ENCODE data around the gene RYR1. TPM values are rescaled to one million over a fixed set of nuclear protein-coding genes. Genes with fewer than 3 reads are reported as not detected.
"Not testable (repeated sequence)": the region's sequence is repeated elsewhere in the genome, so short reads cannot be mapped to it uniquely, and the experiment has no call there.

RYR1 gene
- total and polyA plus RNA-seq, 8 donors, result 1.5 to 5.8 (median 3.6) TPM

- no peak overlapping the region for H3K4me3 ChIP-seq
- H3K4me1 ChIP-seq, result no peaks in the 10 kb centered on the region
- TF ChIP-seq CTCF (IDR thresholded peaks at IDR 0.05), result no peak
- H3K27me3 ChIP-seq, result peaks cover 0 to 8% of the 10 kb centered on the region in 2 donors
- no peak overlapping the region for H3K27ac ChIP-seq
- DNase-seq (peak in 1 of 4 donors; percentile 4), ATAC-seq (no peak)
- no peaks in the 10 kb centered on the region for H3K9me3 ChIP-seq
- no peaks in the 10 kb centered on the region for H3K36me3 ChIP-seq
- intact Hi-C loops (cut with DNase I), result no loop called here
Observed at GRCh38 chr19:38556521-38557174, 123.2 kb downstream of the RYR1 start.

DNA sequence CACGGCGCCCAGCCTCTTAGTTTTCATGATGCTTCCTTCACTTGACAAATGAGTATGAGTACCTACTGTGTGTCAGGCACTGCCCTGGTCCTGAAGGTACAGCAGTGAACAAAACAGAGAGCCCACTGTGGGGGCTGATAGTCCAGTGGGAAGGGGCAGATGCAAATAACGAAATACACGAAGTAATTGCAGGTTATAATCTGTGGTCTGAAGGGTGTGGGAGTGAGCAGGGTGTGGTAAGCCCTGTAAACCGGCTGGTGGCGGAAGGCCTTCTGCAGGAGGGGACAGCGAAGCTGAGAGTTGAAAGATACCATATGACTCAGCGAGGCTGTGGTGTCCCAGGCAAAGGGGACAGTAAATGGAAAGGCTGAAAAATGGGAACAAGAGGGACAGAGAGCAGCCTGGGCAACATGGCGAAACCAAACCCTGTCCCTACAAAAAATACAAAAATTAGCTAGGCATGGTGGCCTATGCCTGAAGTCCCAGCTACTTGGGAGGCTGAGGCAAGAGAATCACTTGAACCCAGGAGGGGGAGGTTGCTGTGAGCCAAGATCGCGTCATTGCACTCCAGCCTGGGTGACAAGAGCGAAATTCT, 123.8 kb downstream of the RYR1 start:
- Histone ChIP-seq H3K27me3 (peaks cover 0 to 11% of the 10 kb centered on the region in 2 donors), H3K36me3 (no peaks in the 10 kb centered on the region), H3K27ac (no peak overlapping the region), H3K4me3 (no peak overlapping the region), H3K9me3 (no peaks in the 10 kb centered on the region), H3K4me1 (no peaks in the 10 kb centered on the region)
- ATAC-seq, result peak; percentile 73
- no peak for TF ChIP-seq CTCF (IDR thresholded peaks at IDR 0.05)
- intact Hi-C loops (cut with DNase I), result no loop called here
- DNase-seq, result peak in 2 of 4 donors; percentile 41 to 53

- H3K9me3 ChIP-seq; H3K36me3 ChIP-seq; H3K4me3 ChIP-seq; intact Hi-C loops (cut with DNase I); H3K4me1 ChIP-seq; H3K27ac ChIP-seq; ATAC-seq: not testable (repeated sequence)
- peaks cover 0 to 26% of the 10 kb centered on the region in 2 donors for H3K27me3 ChIP-seq
- peak in 1 of 4 donors; percentile 7 for DNase-seq
Observed at GRCh38 chr19:38558933-38559332, 125.4 kb downstream of the RYR1 start.

DNA sequence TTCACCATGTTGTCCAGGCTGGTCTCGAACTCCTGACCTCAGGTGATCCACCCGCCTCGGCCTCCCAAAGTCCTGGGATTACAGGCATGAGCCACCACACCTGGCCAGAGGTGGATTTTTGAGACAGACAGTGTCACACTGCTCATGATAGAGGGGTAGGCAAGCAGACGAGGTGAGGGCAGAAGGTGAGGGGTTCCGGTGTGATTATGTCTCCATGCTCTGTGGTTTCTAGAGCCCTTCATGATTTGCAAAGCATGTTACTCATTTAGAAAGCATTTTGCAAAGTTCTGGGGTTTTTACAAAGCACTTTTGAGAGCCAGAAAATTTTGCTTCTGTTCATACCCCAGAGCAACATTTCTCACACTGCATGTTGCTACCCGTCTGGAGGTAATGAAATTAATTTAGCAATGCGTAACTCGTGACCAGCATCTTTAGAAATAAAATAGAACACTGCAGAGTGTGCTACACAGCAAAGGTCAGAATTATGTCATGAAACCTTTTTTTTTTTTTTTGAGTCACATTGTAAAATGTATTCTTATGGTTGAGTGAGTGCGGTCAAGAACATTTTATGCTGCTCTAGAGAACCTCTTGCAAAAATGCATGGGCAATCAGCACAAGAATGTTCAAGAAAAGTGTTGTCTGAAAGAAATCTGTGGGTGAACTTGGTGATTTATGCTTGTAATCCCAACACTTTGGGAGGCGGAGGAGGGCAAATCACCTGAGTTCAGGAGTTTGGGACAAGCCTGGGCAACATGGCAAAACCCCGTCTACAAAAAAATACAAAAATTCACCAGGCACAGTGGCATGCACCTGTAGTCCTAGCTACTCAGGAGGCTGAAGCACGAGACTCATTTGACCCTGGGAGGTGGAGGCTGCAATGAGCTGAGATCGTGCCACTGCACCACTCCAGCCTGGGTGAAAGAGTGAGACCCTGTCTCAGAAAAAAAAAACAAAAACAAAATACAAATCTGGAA, 126.2 kb downstream of the RYR1 start:
- intact Hi-C loops (cut with DNase I), result no loop called here
- H3K36me3 ChIP-seq, result no peaks in the 10 kb centered on the region
- no peak for DNase-seq

More for the DNA sequence above, 126.2 kb downstream of the RYR1 start:
- ATAC-seq, result peak; percentile 47
- no peak for TF ChIP-seq CTCF (IDR thresholded peaks at IDR 0.05)
- H3K4me3 ChIP-seq, result no peak overlapping the region
- peaks cover 0 to 4% of the 10 kb centered on the region in 2 donors for H3K4me1 ChIP-seq
- no peaks in the 10 kb centered on the region for H3K9me3 ChIP-seq
- H3K27ac ChIP-seq, result peak overlapping the region in 1 of 2 donors; percentile 37
- peaks cover 5 to 34% of the 10 kb centered on the region in 2 donors for H3K27me3 ChIP-seq

Measured in left lung (tissue), 10 donors.